A673 (cell line): ENCODE results near the gene ERO1B. TPM values are rescaled to one million over a fixed set of nuclear protein-coding genes. Genes with fewer than 3 reads are reported as not detected.

Source experiments
- BruUV-seq: library from RNA; stranded (reverse); fragments of 400-500 nt; replicated peaks from 2 replicates; lab custom pipeline; 2021; lab: Mats Ljungman, UMichigan
- CTCF ChIA-PET: fragments of 300-600 bp; sonication (Branson Sonifier 250); formaldehyde crosslinking; loops from one replicate; lab custom pipeline; 2022; ENCODE audit warnings: antibody characterized with exemption; lab: Charles Lee
- POLR2A ChIA-PET: fragments of 300-600 bp; sonication (Branson Sonifier 250); formaldehyde crosslinking; loops from one replicate; lab custom pipeline; 2022; ENCODE audit warnings: antibody characterized with exemption; ENCODE audit not compliant: low non-redundant PET; lab: Charles Lee
- DNase-seq: peaks from one replicate; pipeline ENCODE4 v3.0.0-alpha.2; 2015; ENCODE audit warnings: low spot score
- H3K27ac ChIP-seq: fragments of 200-600 bp; sonication (generic); 2 replicates; pipeline ENCODE4 v1.5.1; 2016; ENCODE audit warnings: mixed run types, low read depth, mild to moderate bottlenecking, mixed read lengths, antibody characterized with exemption, low read length; ENCODE audit not compliant: poor library complexity, severe bottlenecking
- H3K27me3 ChIP-seq: fragments of 200-600 bp; sonication (generic); replicated peaks from 2 replicates; pipeline ENCODE4 v1.6.1; 2017; ENCODE audit warnings: mixed run types, low read depth, mild to moderate bottlenecking, mixed read lengths, antibody characterized with exemption, low read length; ENCODE audit not compliant: insufficient read depth, poor library complexity
- H3K36me3 ChIP-seq: fragments of 200-600 bp; sonication (generic); 2 replicates; pipeline ENCODE4 v1.6.1; 2016; ENCODE audit warnings: mixed run types, mild to moderate bottlenecking, mixed read lengths, antibody characterized with exemption, low read length; ENCODE audit not compliant: insufficient read depth, poor library complexity, severe bottlenecking
- H3K4me1 ChIP-seq: fragments of 200-600 bp; sonication (generic); 2 replicates; pipeline ENCODE4 v1.6.1; 2017; ENCODE audit warnings: mixed run types, mild to moderate bottlenecking, mixed read lengths, antibody characterized with exemption, low read length; ENCODE audit not compliant: insufficient read depth, poor library complexity, severe bottlenecking
- H3K4me3 ChIP-seq: fragments of 200-600 bp; sonication (generic); 2 replicates; pipeline ENCODE4 v1.5.1; 2016; ENCODE audit warnings: low read depth, mixed run types, mild to moderate bottlenecking, mixed read lengths, low read length; ENCODE audit not compliant: poor library complexity, severe bottlenecking
- H3K9me3 ChIP-seq: fragments of 200-600 bp; sonication (generic); 2 replicates; pipeline ENCODE4 v1.6.1; 2016; ENCODE audit warnings: mixed run types, low read depth, mild to moderate bottlenecking, mixed read lengths, antibody characterized with exemption, low read length; ENCODE audit not compliant: poor library complexity, severe bottlenecking
- CTCF ChIP-seq: fragments of 300-800, 200-600 bp; sonication (generic); conservative IDR thresholded peaks from 2 replicates; pipeline ENCODE4 v1.5.1; 2017; ENCODE audit warnings: low read depth, mild to moderate bottlenecking, antibody characterized with exemption, low read length, moderate library complexity, mixed read lengths
- EZH2 ChIP-seq: fragments of 200-600 bp; sonication (generic); IDR thresholded peaks from 2 replicates; pipeline ENCODE4 v1.6.1; 2017; ENCODE audit warnings: borderline replicate concordance, low read depth, mild to moderate bottlenecking, mixed read lengths, antibody characterized with exemption, low read length; ENCODE audit not compliant: poor library complexity, severe bottlenecking
- intact Hi-C: fragments of 100-400 bp; cut with micrococcal nuclease; formaldehyde crosslinking; loops from one replicate; pipeline ENCODE4 v1.10.0; 2022; ENCODE audit not compliant: unreplicated experiment
- total RNA-seq: library from RNA; stranded (reverse); gene quantifications from 2 replicates; pipeline ENCODE4 v1.2.3, GENCODE V29; 2021

The ERO1B gene
- total RNA-seq, 1 experiment from 2014 or later = 3.4 TPM

GRCh38 chr1:236321101-236321500, 39.3 kb upstream of the ERO1B start:
- H3K9me3 ChIP-seq = no peaks in the 10 kb centered on the region
- intact Hi-C loops = no loop called here
- no peak overlapping the region for H3K27ac ChIP-seq
- no peaks in the 10 kb centered on the region for H3K36me3 ChIP-seq
- BruUV-seq = no TSS peak
- TF ChIP-seq EZH2 (no peak), CTCF (no peak)
- no peaks in the 10 kb centered on the region for H3K4me1 ChIP-seq
- H3K4me3 ChIP-seq = no peak overlapping the region
- CTCF ChIA-PET = no interaction called here
- DNase-seq = no peak
- POLR2A ChIA-PET = no interaction called here
- H3K27me3 ChIP-seq = no peaks in the 10 kb centered on the region

GRCh38 chr1:236320671-236321070, 38.9 kb upstream of the ERO1B start:
- TF ChIP-seq EZH2 (no peak), CTCF (no peak)

GRCh38 chr1:236320214-236320613, 38.5 kb upstream of the ERO1B start:
- Histone ChIP-seq H3K4me3 (no peak overlapping the region), H3K27me3 (no peaks in the 10 kb centered on the region), H3K9me3 (no peaks in the 10 kb centered on the region), H3K27ac (no peak overlapping the region), H3K36me3 (no peaks in the 10 kb centered on the region), H3K4me1 (no peaks in the 10 kb centered on the region)
- TF ChIP-seq CTCF = no peak
- ChIA-PET CTCF (no interaction called here), POLR2A (no interaction called here)
- BruUV-seq = no TSS peak
- no peak for DNase-seq
- intact Hi-C loops = no loop called here

More at GRCh38 chr1:236320671-236321070, 38.9 kb upstream of the ERO1B start:
- CTCF ChIA-PET = no interaction called here
- no peak overlapping the region for H3K4me3 ChIP-seq
- BruUV-seq = no TSS peak
- no peak for DNase-seq
- no peaks in the 10 kb centered on the region for H3K9me3 ChIP-seq
- H3K27me3 ChIP-seq = no peaks in the 10 kb centered on the region
- H3K36me3 ChIP-seq = no peaks in the 10 kb centered on the region
- POLR2A ChIA-PET = no interaction called here
- H3K4me1 ChIP-seq = no peaks in the 10 kb centered on the region
- intact Hi-C loops = no loop called here
- no peak overlapping the region for H3K27ac ChIP-seq
